NCI-H2107 (cell line): ENCODE data around the gene MRPL33.

Experiments
- DNase-seq: peaks from one replicate; lab custom pipeline; 2025; lab: John Stamatoyannopoulos, UW

Gene MRPL33

DNA sequence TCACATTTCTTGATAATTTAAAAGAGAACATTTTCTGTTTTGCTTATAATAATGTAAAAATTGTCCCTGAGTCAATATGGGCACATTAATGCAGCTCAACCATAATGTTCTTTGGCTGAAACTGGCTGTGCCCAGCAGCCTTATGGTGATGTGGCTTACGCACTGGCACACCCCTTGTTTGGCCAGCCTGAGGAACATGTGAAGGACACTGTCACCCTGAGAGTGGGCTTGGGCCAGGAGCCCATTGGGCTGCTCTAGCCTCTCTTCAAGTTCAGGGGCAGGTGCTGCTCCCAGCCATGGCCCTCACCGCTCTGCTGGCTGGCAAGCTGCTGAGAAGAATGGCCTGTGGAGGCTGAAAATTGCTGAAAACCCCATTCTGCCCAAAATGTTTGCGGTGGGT, 37.5 kb downstream of the MRPL33 start:
- no peak for DNase-seq

DNA sequence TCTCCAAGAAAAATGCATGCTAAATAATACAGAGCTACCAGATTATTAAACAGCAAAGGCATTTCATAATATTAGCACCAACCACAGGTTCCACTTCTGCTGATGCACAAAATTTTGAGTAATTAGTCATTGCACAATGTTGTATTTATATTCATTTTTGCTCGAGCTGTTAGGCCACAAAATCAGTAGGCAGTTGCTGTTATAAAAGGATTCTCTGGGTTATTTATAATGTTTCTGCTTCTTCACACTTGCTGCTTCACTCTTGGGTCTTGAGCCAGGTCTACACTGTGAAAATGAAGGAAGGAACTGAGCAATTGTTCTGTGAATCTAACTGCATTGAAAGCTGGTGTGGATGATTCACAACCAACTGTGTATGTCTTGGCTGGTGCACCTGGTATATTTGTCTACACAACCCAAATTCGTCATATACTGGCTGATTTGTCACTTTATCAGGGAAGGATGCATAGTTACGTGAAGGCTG, 38.3 kb downstream of the MRPL33 start:
- DNase-seq: no peak

DNA sequence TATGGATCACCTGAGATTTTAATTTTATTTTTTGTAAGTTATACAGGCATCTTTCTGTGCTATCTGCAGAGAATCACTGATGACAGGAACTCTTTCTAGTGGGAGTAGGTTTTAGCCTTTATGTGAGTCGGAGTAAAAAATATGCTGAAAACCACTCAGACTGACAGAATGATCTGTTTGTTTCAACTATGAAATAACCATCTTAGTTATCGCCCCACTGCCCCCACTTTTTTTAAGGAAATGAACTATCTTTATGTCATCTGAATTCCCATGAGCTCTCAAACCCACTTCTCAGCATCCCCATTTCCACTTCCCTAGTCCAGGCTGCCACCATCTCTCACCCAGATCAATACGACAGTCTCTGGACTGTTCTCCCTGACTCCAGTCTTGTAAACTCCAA, 38.9 kb downstream of the MRPL33 start:
- no peak for DNase-seq

DNA sequence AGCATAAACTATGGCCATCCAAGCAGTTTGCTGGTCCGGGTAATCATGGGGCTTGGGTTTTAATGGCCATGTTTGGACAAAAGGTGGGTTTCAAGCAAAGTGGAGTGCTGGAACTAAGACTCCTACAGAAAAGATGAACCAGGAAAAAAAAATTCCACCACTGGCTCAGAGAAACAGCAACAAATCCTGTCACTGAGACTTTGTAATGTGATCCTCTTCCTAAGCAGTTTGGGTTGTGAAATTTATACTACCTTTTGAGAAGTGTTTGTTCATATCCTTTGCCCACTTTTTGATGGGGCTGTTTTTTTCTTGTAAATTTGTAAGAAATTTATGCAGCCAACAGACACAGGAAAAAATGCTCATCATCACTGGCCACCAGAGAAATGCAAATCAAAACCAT, 40.2 kb downstream of the MRPL33 start:
- DNase-seq: no peak

DNA sequence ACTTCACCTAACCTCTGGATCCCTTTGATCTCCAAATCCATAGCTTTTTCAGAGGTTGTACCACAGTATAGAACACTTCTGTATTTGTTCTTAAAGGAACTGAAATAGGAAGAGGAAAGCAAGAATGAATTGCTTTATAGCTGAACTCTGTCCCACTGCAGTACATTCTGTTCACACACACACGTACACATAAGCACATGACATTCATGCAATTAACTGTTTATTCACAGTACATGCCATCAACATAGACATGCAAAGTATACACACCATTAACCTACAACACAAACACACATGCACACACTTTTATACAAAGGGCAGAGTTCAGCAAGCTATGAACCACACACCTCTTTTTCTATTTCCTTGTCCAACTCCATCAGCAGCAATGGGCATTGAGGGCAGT, 43.2 kb downstream of the MRPL33 start:
- DNase-seq: no peak

DNA sequence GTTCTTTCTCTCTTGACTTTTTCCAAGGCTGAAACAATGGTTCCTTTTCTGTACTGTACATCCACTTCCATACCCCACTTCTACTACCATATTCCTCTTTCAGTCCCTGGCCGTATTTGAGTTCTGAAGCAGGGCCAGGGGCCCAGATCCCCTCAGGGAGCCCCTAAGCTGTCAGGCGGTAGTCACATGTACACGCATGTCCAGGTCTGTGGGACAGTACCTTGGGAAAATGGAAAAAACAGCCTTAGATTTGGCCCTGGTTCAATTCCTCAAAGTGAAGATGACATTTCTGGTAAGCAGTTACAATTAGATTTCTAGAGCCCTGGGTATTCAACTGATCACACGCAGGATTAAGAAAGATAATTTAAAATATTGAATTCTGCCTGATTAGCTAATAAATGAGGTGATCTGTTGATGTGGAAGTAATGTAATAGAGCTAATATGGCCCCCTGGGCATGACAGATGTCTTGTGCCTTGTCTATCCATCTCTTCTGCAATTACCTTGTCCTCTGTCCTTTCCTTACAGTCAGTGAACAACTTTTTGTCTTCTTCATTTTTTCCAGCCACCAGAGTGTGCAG, 44.4 kb downstream of the MRPL33 start:
- DNase-seq: no peak

DNA sequence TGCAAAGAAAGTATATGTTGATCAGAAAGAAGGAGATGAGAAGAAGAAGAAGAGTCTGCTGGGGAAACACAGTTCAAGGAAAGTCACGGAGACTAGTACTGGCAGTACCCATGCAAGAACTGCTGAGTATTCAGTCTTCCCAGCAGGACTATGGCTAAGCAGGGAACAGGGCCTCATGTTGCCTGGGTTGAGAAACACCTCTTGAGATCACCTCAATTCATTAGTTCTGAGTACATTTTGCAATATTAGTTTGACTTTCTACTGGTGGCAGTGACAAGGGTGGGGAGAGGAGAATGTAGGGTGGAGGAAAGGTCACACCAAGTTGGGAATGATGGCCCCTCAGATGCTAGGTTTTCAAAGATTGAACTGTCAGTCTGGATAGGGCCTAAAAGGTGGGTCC, 50.5 kb downstream of the MRPL33 start:
- no peak for DNase-seq

DNA sequence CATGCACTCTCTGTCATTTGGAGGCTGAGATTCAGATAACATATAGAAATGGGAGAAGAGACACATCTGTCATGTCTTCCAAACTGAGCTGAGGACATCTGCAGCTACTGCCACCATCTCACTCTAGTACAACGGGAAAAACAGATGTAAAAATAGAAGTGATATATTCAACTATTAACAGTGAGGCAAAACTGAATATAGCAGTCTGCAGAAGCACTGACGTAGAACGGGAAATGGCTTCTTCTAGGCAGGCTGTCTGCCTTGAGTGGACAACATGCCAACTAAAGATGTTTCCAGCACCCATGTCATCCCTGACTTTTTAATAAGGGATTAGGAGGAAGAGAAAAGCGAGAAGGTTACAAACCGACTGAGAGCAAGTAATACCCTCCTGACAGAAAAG, 51.6 kb downstream of the MRPL33 start:
- no peak for DNase-seq

DNA sequence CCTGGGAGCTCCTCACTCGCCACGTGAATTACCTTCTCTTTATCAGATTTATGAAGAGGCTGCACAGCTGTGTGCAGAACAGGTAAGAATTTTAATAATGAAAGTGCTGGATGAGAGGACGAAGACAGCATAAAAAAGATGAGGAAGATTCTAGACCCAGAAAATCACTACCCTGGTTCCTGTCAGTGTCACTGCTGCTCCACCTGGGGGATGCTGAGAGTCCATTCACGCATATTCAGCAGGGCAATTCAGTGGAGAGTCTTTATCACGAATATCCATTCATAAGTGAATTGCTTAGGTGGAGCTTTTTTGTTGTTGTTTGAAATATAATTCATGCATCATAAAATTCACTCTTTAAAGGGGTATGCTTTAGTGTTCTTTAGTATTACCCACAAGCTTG, 52.0 kb downstream of the MRPL33 start:
- no peak for DNase-seq

DNA sequence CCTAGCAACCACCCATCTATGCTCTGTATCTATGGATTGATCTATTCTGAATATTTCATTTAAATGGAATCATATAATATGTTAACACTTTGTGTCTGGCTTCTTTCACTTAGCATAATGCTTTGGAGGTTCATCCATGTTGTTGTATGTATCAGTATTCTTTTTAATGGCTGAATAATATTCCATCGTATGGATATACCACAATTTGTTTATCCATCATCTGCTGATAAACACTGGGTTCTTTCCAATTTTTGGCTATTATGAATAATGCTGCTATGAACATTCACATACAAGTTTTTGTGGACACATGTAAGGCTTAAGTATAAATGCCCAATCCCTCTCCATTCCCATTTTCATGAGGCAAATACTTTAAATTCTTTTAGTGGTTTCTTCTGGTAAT, 52.9 kb downstream of the MRPL33 start:
- no peak for DNase-seq

DNA sequence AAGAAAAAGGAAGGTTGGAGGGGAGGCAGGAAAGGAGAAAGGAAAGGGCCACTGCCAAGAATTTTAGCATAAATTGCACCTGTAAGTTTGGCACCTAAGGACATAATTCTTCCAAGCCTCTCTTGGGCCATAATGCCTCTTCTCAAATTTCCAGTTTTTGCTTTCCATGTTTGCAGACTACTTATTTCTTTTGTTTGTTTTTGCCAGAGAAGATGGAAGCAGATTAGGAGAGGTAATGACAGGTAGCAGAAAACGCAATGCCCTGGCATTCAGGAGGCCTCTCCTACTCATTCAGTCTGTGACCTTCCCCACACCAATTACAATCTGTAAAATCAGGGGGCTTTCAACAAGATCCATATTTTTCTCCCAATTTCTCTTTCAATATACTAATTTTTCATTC, 56.8 kb downstream of the MRPL33 start:
- DNase-seq: no peak
